GM21381 (cell line): ENCODE results near the gene MAGI3.
"Not testable (repeated sequence)": the region's sequence is repeated elsewhere in the genome, so short reads cannot be mapped to it uniquely, and the experiment has no call there.

ENCODE experiments used
- ATAC-seq: cut with Tn5 transposase; IDR thresholded peaks from one replicate; pipeline ENCODE4 v1.9.1; 2021; ENCODE audit warnings: mild to moderate bottlenecking, moderate library complexity; ENCODE audit not compliant: unreplicated experiment

The MAGI3 gene

DNA sequence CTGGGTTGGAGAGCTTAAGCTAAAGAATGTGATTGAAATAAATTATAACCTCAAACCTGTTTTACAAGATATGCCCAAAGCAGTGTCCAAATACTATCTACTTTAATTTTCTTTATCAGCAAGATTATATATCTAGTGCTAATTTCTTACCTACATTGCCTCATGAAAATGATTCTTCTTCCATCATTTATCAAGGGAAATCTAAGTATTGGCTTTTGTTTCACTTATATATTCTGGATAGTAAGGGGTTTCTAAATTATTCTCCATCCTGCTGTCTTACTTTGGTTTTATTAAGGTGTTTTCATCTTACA is 287.8 kb downstream of the MAGI3 start:
- no peak for ATAC-seq

DNA sequence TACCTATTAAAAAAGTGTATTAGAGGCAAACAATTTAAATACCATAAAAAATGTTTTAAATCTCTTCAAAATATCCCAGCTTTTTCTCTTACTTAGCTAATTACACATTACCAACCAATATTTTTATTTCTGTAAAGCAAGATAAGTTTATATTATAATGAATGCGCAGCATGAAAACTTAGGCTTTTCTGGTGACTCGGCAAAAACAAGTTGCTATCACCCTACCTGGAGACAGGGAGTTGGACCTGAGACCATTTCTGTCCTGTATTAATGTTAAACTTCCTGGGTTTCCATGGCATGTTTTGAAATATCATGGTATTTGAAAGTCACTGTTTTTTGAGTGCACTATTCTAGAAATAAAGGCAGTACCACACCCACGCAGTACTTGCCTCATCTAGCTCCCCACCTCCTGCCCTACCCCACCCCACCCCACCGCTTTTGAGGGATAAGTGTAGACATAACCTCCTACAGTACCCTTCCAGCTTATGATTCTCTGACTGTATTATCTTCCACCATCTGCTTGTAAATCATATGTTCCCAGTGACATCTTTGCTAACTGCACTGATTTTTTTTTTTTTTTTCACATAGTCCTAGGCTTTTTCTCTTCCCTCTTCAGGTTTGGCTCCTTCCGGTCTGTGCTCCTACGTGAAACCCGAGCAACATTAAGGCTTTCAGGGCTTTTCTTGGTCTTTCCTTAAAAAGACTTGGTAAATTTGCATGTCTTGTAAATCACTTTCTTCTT is 291.5 kb downstream of the MAGI3 start:
- no peak for ATAC-seq

DNA sequence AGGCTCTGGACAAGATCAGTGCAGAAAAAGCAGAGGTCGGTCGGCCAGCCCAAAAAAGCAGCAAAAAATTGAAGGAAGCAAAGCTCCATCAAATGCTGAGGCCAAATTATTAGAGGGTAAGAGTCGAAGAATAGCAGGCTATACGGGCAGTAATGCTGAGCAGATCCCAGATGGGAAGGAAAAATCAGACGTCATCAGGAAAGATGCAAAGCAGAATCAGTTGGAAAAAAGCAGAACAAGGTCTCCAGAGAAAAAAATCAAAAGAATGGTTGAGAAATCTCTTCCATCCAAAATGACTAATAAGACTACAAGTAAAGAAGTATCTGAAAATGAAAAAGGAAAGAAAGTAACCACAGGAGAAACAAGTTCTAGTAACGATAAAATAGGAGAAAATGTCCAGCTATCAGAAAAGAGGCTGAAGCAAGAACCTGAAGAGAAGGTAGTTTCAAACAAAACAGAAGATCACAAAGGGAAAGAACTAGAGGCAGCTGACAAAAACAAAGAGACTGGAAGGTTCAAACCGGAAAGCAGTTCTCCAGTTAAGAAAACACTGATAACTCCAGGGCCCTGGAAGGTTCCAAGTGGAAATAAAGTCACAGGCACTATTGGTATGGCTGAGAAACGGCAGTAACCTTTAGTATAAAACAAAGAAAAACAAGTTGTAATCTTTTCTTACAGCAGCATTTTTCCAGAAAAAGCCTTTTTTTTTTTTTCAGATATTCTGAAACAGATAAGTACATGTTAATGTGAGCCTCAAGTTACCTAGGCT is 293.3 kb downstream of the MAGI3 start:
- ATAC-seq, result no peak

DNA sequence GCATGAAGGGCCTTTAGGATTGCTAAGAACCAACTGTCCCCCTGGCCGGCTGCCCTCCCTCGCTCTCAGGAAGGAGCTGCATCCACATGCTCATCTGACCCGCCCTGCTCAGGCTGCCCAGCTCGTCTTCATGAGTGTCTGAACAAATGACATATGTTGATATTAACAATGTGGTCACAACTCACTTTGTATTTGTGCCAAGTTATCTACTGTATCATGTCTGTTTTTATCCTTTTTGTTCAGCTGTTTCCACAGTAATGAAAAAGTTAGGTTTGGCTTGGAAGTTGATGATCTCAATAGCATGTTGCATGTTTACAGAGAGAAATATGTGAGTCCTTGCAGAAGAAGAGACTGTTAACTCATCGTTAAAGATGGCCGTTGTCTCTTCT is 293.8 kb downstream of the MAGI3 start:
- no peak for ATAC-seq

DNA sequence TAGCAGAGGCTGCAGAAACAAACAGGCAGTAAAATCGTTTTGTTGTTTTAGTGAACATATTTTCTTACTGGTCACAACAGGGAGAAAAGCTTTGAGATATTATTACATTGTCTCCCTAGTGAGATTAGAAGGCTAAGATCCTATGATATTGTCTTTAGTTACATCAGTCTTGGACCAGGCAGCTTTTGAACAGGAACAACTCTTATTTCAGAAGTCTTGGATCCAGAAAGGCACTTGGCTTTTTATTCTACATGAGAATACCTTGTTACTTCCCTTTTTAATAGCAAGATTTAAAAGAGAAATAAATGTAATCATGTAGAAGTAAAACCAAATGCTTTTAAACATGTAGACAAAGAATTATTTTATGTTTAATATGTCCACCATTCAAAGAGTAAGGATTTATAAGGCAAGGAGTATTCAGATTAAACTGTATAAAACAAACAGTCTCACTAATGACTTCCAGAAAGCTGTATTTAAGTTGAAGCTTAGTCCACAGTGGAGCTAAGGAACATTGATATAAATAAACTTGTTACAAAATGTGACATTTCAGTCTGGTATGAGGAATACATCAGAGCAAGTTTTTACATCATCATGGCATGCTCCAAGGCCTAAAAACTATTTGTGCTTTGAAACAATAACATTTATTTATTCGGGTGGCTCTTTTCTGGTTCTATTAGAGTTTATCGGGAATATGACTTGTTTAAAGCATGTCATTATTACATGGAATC is 296.7 kb downstream of the MAGI3 start:
- no peak for ATAC-seq

DNA sequence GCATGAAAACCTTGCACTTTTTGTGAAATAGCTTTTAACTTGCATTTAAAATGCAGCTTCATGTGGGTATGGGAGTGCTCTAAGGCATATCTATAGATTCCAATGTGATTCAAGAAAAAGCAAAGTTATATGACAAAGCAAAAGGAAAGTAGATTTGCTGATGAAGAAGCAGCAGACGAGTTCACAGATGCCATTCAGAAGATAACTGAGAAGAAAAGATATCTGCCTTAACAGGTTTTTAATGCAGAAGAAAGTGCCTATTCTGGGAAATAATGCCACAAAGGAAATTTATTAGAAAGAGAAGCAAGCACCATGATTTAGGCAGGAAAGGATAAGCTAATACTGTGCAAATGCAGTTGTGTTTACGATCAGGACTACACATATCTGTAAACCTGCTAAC is 300.9 kb downstream of the MAGI3 start:
- no peak for ATAC-seq

DNA sequence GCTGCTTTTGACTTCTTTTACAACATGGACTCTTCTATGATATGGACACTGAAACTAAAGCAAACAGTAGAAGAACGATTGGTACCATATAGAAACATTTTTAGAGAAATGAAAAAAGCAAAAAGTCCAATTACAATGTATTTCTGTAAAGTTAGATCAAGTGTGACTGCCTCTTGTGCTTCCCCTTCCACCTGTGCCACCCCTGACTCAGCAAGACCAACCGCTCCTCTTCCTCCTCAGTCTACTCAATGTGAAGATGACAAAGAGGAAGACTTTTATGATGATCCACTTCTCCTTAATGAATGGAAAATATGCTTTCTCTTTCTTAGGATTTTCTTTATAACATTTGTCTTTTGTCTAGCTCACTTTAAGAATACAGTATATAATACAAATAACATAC is 302.0 kb downstream of the MAGI3 start:
- no peak for ATAC-seq

DNA sequence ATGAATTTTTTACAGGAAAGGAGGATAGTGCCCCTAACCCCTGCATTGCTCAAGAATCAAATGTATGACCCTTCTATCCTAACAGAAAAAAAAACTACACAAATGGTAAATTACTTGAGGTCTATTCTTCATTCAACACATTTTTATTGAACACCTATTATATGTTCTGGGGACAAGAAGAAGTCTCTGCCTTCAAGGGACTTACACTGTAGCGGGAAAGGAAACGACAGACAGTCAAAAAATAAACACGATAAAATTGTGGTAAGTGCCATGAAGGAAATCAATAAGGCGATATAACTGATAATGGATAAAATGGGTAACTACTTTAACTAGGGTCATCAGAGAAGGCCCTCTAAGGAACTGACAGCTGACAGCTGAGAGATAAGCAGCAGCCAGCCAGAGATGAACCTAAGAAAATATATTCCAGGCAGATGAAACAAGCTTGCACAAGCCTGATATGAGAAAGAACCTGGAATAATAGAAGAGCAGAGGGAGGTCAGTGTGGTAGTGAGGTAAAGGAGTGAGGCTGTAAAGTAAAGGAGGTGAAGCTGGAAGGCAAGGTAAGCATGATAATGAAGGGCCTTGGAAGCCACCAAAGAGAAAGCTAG is 302.6 kb downstream of the MAGI3 start:
- no peak for ATAC-seq

DNA sequence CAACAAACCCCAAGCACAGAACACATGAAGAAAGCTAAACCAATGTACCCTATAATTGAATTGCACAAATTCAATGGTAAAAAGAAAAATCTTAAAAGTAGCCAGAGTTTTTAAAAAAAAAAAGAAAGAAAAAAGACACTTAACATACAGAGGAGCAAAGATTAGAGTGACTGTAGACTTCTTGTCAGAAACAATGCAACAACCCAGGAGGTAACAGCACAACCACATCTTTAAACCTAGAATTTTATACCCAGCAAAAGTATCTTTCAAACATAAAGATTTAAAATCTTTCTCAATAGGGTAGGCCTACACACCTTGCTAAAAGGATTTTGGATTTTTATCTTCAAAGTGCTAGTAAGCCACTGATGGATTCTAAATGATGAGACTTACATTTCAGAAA is 304.6 kb downstream of the MAGI3 start:
- ATAC-seq, result no peak

DNA sequence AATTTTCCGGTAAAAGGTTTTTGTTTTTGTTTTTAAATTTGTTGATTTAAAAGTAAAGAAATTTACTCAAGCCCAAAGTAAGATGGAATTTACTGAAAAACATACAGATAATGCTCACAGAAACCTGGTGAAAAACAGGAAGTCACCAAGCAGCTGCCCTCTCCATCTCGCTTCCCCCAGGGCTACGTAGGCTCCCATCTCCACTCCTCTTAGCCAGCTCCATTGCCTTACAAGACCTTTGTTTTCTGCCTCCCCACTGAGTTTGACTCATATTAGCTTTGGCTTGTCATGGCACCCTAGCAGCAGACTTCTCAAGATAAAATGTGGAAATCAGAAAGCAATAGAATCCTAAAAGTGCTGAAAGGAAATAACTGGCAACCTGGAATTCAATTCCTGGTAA is 311.1 kb downstream of the MAGI3 start:
- no peak for ATAC-seq

DNA sequence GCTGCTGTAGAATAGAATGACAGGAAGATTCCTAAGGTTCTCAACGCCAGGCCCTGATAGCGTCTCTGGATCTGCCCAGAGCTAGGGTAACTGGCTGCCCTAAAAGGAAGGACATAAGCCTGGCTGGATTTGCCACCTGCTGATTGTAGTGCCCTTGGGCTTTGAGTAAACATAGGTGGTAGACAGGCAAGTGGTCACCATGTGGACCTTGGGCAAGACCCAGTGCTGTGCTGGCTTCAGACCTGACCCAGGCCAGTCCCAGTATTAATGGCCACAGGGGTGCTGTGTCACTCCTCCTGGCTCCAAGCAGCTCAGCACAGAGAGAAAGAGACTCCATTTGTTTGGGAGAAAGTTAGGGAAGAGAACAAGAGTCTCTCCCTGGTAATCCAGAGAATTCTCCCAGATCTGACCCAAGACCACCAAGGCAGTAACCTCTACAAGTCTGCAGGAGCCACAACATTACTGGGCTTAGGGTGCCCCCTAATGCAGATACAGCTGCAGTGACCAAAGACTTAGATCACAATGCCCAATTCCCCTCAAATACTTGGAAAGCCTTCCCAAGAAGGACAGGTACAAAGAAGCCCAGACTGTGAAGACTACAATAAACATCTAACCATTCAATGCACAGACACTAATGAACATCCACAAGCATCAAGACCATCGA is 324.4 kb downstream of the MAGI3 start:
- ATAC-seq, result no peak

DNA sequence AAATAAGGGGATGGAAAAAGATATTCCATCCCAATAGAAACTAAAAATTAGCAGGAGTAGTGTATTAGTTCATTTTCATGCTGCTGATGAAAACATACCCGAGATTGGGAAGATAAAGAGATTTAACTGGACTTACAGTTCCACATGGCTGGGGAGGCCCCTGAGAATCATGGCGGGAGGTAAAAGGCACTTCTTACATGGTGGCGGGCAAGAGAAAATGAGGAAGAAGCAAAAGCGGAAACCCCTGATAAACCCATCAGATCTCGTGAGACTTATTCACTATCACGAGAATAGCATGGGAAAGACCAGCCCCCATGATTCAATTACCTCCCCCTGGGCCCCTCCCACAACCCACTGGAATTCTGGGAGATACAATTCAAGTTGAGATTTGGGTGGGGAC is 327.2 kb downstream of the MAGI3 start:
- ATAC-seq, result not testable (repeated sequence)

DNA sequence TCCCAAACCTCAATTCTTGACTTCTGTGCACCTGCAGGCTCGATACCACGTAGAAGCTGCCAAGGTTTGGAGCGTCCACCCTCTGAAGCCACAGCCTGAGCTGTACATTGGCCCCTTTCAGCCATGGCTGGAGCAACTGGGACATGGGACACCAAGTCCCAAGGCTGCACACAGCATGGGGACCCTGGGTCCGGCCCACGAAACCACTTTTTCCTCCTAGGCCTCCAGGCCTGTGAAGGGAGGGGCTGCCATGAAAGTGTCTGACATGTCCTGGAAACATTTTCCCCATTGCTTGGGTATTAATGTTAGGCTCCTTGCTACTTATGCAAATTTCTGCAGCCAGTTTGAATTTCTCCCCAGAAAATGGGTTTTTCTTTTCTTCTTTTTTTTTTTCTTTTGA is 328.3 kb downstream of the MAGI3 start:
- not testable (repeated sequence) for ATAC-seq

DNA sequence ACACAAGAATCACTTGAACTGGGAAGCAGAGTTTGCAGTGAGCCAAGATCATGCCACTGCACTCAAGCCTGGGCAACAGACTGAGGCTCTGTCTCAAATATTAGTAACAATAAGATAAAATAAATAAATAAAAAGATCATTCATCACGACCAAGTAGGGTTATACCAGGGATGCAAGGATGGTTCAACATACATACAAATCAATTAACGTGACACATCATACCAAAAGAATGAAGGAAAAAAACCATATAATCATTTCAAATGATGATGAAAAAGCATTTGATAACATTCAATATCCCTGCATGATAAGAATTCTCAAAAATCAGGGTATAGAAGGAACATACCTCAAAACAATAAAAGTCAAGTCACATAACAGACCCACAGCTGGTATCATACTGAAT is 330.7 kb downstream of the MAGI3 start:
- no peak for ATAC-seq

DNA sequence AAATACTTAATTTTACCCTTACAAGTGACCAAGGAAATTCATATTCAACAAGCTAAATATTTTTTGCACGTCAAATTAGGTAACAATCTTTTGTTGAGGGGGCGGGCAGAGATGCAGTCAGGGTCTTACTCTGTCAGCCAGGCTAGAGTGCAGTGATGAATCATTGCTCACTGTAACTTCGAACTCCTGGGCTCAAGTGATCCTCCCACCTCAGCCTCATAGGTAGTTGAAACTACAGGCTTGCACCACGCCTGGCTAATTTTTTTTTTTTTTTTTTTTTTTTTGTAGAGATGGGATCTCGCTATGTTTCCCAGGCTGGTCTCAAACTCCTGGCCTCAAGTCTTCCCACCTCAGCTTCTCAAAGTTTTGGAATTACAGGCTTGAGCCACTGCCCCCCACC is 342.5 kb downstream of the MAGI3 start:
- ATAC-seq, result no peak

DNA sequence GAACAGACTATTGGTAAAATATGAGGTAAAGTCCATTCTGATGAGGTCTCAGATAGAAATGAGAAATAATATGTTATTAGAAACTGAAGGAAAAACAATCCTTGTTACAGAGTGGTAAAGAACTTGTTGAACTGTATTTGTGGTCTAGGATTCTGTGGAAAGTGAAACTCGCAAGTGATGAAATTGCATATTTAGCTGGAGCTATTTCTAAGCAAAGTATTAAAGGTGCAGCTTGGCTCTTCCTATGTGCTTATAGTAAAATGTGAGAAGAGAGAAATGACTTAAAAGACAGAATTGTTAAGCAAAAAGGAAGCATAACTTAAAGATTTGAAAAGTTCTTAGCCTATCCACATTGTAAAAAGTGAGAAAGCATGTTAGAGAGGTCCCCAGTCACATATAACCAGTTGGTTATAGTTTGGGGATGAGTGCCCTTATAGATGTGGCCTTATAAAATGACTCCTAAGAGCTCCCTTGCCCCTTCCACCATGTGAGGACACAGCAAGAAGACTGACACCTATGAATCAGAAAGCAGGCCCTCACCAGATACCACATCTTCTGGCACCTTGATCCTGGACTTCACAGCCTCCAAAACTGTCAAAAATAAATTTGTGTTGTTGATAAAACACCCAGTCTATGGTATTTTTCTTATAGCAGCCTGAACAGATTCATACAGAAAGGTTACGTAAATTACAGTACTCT is 344.2 kb downstream of the MAGI3 start:
- ATAC-seq, result no peak
